ENCODE data around the gene CENPS.
"Not testable (repeated sequence)": the region's sequence is repeated elsewhere in the genome, so short reads cannot be mapped to it uniquely, and the experiment has no call there.

The CENPS gene

DNA sequence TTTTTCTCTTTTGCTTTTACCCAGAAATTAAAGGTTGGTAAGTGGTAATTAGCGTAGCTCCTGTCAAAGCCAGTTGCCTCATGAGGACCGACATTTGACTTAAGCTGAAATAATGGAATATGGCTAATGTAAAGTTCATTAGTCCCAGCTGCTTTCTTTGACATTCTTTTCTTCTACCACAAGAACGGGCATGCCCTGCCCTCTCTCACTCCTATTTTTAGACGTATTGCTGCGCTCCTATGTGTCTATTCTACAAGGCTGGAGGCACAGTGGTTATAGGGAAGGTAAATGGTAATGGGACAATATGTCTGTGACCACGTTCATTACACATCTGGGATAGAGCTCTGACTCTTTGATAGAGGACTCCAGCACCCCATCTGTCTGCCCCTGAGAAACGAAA is 26.4 kb downstream of the CENPS start:
- POLR2A ChIA-PET = interaction anchor here (0.9 kb wide), 1 partner anchor 16 kb away, joined by 4 read pairs; the partner anchor contains the start of gene DFFA
- CTCF ChIA-PET = interaction anchor here (1.1 kb wide), 1 partner anchor 38 kb away, joined by 4 read pairs; no protein-coding TSS in a partner anchor
- no peak for DNase-seq (ENCODE audit: extremely low spot score)
- TF ChIP-seq L3MBTL2 (conservative IDR thresholded peaks at IDR 0.05) (no peak), ARNT (IDR thresholded peaks at IDR 0.05) (no peak), SUZ12 (IDR thresholded peaks at IDR 0.05) (no peak), ZNF384 (IDR thresholded peaks at IDR 0.05) (no peak), NFRKB (IDR thresholded peaks at IDR 0.05) (no peak), FOXM1 (IDR thresholded peaks at IDR 0.05; ENCODE audit: borderline replicate concordance) (no peak), CTBP1 (IDR thresholded peaks at IDR 0.05; ENCODE audit: borderline replicate concordance) (no peak), FOXK2 (IDR thresholded peaks at IDR 0.05) (no peak), SP1 (IDR thresholded peaks at IDR 0.05) (no peak), HDGF (IDR thresholded peaks at IDR 0.05; ENCODE audit: borderline replicate concordance) (no peak), TARDBP (IDR thresholded peaks at IDR 0.05) (no peak)
- TF ChIP-seq, protein P1, sequence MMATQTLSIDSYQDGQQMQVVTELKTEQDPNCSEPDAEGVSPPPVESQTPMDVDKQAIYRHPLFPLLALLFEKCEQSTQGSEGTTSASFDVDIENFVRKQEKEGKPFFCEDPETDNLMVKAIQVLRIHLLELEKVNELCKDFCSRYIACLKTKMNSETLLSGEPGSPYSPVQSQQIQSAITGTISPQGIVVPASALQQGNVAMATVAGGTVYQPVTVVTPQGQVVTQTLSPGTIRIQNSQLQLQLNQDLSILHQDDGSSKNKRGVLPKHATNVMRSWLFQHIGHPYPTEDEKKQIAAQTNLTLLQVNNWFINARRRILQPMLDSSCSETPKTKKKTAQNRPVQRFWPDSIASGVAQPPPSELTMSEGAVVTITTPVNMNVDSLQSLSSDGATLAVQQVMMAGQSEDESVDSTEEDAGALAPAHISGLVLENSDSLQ (IDR thresholded peaks at IDR 0.05) = no peak

DNA sequence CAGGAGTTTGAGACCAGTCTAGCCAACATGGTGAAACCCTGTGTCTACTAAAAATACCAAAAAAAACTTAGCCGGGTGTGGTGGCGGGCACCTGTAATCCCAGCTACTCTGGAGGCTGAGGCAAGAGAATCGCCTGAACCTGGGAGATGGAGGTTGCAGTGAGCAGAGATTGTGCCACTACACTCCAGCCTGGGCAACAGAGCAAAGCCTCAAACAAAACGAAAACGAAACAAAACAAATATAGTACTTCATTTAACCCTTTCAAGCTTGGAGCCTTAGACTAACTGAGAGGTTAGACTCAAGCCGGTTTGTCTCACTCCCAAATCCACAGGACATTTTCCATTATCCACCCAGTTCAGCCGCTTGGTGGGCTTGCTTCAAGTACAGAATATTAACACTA is 27.2 kb downstream of the CENPS start:
- CTCF ChIA-PET = not testable (repeated sequence)
- POLR2A ChIA-PET = interaction anchor here (0.9 kb wide), 1 partner anchor 15 kb away, joined by 4 read pairs; the partner anchor contains the start of gene DFFA

GRCh38 chr1:10457875-10458274 is 27.6 kb downstream of the CENPS start:
- CTCF ChIA-PET = no interaction called here
- TF ChIP-seq FOXK2 (IDR thresholded peaks at IDR 0.05) (no peak), SP1 (IDR thresholded peaks at IDR 0.05) (no peak), BHLHE40 (IDR thresholded peaks at IDR 0.05; ENCODE audit: borderline replicate concordance) (no peak), HDGF (IDR thresholded peaks at IDR 0.05; ENCODE audit: borderline replicate concordance) (no peak), FOXA1 (IDR thresholded peaks at IDR 0.05) (no peak), ELF4 (IDR thresholded peaks at IDR 0.05) (no peak), TARDBP (IDR thresholded peaks at IDR 0.05) (no peak), SUZ12 (IDR thresholded peaks at IDR 0.05) (no peak), L3MBTL2 (conservative IDR thresholded peaks at IDR 0.05) (no peak), ZNF384 (IDR thresholded peaks at IDR 0.05) (no peak), CTBP1 (IDR thresholded peaks at IDR 0.05; ENCODE audit: borderline replicate concordance) (no peak), NFRKB (IDR thresholded peaks at IDR 0.05) (no peak), LEF1 (IDR thresholded peaks at IDR 0.05; ENCODE audit: borderline replicate concordance) (no peak)
- TF ChIP-seq, protein P1 (IDR thresholded peaks at IDR 0.05) = no peak
- POLR2A ChIA-PET = no interaction called here
- DNase-seq (ENCODE audit: extremely low spot score) = no peak

More for the DNA sequence above, 27.2 kb downstream of the CENPS start:
- DNase-seq (ENCODE audit: extremely low spot score) = not testable (repeated sequence)

DNA sequence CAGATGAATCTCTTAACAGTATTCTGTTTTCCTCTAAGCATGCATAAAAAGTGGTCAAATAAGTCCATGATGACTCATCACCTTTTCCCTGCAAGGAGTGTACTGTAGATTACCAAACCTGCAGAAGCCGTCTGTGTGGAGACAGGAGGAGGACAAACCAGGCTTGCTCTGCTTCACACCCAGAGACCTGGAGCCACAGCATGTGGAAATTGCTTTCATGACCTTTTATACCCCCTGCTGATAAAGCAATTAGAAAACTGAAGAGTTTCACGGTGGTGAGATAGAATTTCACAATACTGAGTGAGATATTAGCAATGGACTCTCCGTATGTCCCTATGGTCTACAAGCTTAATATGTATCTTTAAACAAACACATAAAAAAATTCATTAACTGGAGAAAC is 29.0 kb downstream of the CENPS start:
- CTCF ChIA-PET = no interaction called here
- TF ChIP-seq BHLHE40 (IDR thresholded peaks at IDR 0.05; ENCODE audit: borderline replicate concordance) (no peak), TARDBP (IDR thresholded peaks at IDR 0.05) (no peak), LEF1 (IDR thresholded peaks at IDR 0.05; ENCODE audit: borderline replicate concordance) (no peak), NFRKB (IDR thresholded peaks at IDR 0.05) (no peak), FOXK2 (IDR thresholded peaks at IDR 0.05) (no peak), SUZ12 (IDR thresholded peaks at IDR 0.05) (no peak), CTBP1 (IDR thresholded peaks at IDR 0.05; ENCODE audit: borderline replicate concordance) (no peak), FOXA1 (IDR thresholded peaks at IDR 0.05) (no peak)
- no peak for DNase-seq (ENCODE audit: extremely low spot score)
- POLR2A ChIA-PET = no interaction called here

- POLR2A ChIA-PET = no interaction called here
- TF ChIP-seq ELF4 (IDR thresholded peaks at IDR 0.05) (no peak), TARDBP (IDR thresholded peaks at IDR 0.05) (no peak), ARNT (IDR thresholded peaks at IDR 0.05) (no peak), L3MBTL2 (conservative IDR thresholded peaks at IDR 0.05) (no peak), NFRKB (IDR thresholded peaks at IDR 0.05) (no peak), SP1 (IDR thresholded peaks at IDR 0.05) (no peak), HDGF (IDR thresholded peaks at IDR 0.05; ENCODE audit: borderline replicate concordance) (no peak), CTBP1 (IDR thresholded peaks at IDR 0.05; ENCODE audit: borderline replicate concordance) (no peak), SUZ12 (IDR thresholded peaks at IDR 0.05) (no peak), BHLHE40 (IDR thresholded peaks at IDR 0.05; ENCODE audit: borderline replicate concordance) (no peak), FOXA1 (IDR thresholded peaks at IDR 0.05) (no peak), FOXM1 (IDR thresholded peaks at IDR 0.05; ENCODE audit: borderline replicate concordance) (no peak), FOXK2 (IDR thresholded peaks at IDR 0.05) (no peak), LEF1 (IDR thresholded peaks at IDR 0.05; ENCODE audit: borderline replicate concordance) (no peak), ZNF384 (IDR thresholded peaks at IDR 0.05) (no peak)
- TF ChIP-seq, protein P1 (IDR thresholded peaks at IDR 0.05) = no peak
- no peak for DNase-seq (ENCODE audit: extremely low spot score)
- CTCF ChIA-PET = no interaction called here
Measured at GRCh38 chr1:10467078-10467477, 36.8 kb downstream of the CENPS start.

DNA sequence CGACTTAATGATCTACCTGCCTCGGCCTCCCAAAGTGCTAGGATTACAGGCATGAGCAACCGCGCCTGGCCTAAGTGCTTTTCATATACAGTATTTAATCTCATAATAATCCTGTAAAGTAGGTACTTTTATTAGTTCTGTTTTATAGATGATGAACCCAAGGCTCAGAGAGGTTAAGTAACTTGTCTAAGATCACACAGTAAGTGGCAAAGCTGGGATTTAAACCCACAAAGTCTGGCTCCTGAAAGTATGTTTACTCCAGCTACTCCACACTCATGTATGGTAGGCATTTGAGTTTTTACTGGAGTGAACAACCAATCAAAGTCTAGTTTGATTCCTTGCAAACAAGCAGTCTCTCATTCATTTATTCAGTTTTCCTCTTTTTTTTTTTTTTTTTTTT is 39.8 kb downstream of the CENPS start:
- ChIA-PET POLR2A (no interaction called here), CTCF (no interaction called here)
- no peak for DNase-seq (ENCODE audit: extremely low spot score)
- no peak for TF ChIP-seq FOXK2 (IDR thresholded peaks at IDR 0.05)
- TF ChIP-seq, protein P1 (IDR thresholded peaks at IDR 0.05) = no peak
